ENCODE measurements around the gene RFX2. TPM values are rescaled to one million over a fixed set of nuclear protein-coding genes. Genes with fewer than 3 reads are reported as not detected.
A peak's percentile ranks its signal among the peaks of the same experiment; 100 is the strongest.

The RFX2 gene
- total RNA-seq, 2 donors from 2014 or later = 6.6 to 11.0 TPM

DNA sequence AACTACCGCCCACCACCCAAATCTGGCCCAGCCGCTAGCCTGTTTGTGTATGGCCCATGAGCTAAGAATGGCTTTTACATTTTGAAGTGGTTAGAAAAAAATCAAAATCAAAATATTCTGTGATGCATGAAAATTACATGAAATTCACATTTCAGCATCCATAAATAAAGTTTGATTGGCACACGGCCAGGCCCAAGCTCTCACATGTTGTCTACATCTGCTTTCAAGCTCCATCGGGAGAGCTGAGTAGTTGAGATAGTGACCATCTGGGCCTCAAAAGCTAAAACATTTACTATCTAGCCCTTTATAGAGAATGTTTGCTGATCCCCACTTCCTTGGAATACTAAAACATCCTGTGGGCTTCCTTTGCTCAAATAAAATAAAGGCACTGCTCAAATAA lies 14.5 kb downstream of the RFX2 start:
- Mint-ChIP-seq H3K36me3 (ENCODE audit: low read depth) (no peaks in the 10 kb centered on the region), H3K4me3 (no peak overlapping the region), H3K27me3 (ENCODE audit: insufficient read depth) (peaks cover 34% of the 10 kb centered on the region), H3K4me1 (peaks cover 15% of the 10 kb centered on the region), H3K27ac (no peak overlapping the region), H3K9me3 (no peaks in the 10 kb centered on the region)
- Histone ChIP-seq H3K36me3 (ENCODE audit: control insufficient read depth, insufficient read depth, low read length) (no peaks in the 10 kb centered on the region), H3K9me3 (ENCODE audit: control insufficient read depth, low read length) (no peaks in the 10 kb centered on the region), H3K27me3 (ENCODE audit: control insufficient read depth, insufficient read depth, low read length, poor library complexity, severe bottlenecking) (peaks cover 15% of the 10 kb centered on the region), H3K9ac (ENCODE audit: extremely low read depth, low read length, poor library complexity, severe bottlenecking) (no peak overlapping the region), H3K27ac (ENCODE audit: low read depth, low read length) (no peak overlapping the region), H3K4me1 (ENCODE audit: control insufficient read depth, insufficient read depth, low read length) (peaks cover 8% of the 10 kb centered on the region), H3K4me3 (ENCODE audit: low read length) (no peak overlapping the region)
- TF ChIP-seq, protein P1, sequence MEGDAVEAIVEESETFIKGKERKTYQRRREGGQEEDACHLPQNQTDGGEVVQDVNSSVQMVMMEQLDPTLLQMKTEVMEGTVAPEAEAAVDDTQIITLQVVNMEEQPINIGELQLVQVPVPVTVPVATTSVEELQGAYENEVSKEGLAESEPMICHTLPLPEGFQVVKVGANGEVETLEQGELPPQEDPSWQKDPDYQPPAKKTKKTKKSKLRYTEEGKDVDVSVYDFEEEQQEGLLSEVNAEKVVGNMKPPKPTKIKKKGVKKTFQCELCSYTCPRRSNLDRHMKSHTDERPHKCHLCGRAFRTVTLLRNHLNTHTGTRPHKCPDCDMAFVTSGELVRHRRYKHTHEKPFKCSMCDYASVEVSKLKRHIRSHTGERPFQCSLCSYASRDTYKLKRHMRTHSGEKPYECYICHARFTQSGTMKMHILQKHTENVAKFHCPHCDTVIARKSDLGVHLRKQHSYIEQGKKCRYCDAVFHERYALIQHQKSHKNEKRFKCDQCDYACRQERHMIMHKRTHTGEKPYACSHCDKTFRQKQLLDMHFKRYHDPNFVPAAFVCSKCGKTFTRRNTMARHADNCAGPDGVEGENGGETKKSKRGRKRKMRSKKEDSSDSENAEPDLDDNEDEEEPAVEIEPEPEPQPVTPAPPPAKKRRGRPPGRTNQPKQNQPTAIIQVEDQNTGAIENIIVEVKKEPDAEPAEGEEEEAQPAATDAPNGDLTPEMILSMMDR (conservative IDR thresholded peaks at IDR 0.05) = no peak
- no peak for DNase-seq
- WGBS, 2 experiments (ENCODE audit: insufficient coverage in 1 of 2, insufficient read length in 1 of 2) = 90 to 100% methylated on average over 2 to 4 of the region's 4 CpGs

DNA sequence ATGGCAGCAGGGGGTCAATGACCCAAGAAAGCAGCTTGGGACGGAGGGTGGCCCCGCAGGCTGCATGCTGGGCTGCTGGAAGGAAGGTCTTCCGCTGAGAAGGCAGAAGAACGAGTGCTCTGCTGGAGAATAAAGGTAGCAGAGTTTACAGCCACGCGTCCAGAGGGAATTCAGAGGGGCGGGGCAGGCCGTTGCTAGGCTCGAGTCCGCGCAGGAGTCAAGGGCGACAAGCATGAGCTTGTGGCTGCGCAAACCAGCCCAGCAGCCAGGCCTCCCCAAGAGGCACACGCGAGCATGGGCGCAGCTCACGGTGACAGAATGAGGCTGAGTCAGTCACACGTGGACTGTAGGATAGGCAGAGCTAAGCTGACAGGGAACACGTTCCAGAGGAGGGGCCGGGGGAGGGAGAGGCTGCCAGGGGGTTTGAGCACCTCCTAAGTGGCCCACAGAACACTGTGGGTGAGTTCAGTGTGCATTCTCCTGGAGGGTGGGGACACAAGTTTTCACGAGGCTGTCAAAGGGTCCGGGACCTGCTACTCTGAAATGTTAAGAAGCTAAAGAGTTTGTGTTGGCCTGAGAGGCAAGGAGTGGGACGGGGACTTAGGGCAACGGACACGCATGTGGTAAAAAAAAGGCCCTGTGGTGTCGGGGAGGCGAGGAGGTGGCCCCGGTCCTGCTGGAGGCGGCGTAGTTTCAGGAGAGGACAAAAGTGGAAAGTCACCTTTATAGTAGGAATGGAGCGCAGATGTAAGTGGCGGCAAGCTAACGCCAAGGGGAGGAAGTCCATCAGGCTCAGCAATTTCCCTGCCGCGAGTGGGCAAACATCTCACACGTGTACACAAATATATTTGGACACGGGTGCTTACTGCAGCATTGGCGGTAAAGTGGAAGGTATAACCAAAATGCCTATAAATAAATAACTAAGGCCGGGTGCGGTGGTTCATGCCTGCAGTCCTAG lies 17.7 kb downstream of the RFX2 start:
- H3K4me1 Mint-ChIP-seq = peaks cover 22% of the 10 kb centered on the region
- Histone ChIP-seq H3K27ac (ENCODE audit: low read depth, low read length) (peak overlapping the region; percentile 25), H3K9ac (ENCODE audit: extremely low read depth, low read length, poor library complexity, severe bottlenecking) (no peak overlapping the region), H3K4me1 (ENCODE audit: control insufficient read depth, insufficient read depth, low read length) (peaks cover 11% of the 10 kb centered on the region), H3K9me3 (ENCODE audit: control insufficient read depth, low read length) (peaks cover 9% of the 10 kb centered on the region), H3K4me3 (ENCODE audit: low read length) (peak overlapping the region; percentile 48), H3K27me3 (ENCODE audit: control insufficient read depth, insufficient read depth, low read length, poor library complexity, severe bottlenecking) (peaks cover 15% of the 10 kb centered on the region), H3K36me3 (ENCODE audit: control insufficient read depth, insufficient read depth, low read length) (no peaks in the 10 kb centered on the region)
- H3K4me3 Mint-ChIP-seq = peak overlapping the region; percentile 41
- peaks cover 6% of the 10 kb centered on the region for H3K9me3 Mint-ChIP-seq
- TF ChIP-seq, protein P1 (conservative IDR thresholded peaks at IDR 0.05) = peak; percentile 23
- 55 to 56% methylated on average over 28 to 40 of the region's 40 CpGs for WGBS, 2 experiments (ENCODE audit: insufficient coverage in 1 of 2, insufficient read length in 1 of 2)
- peak; percentile 86 for DNase-seq
- H3K36me3 Mint-ChIP-seq (ENCODE audit: low read depth) = peaks cover 6% of the 10 kb centered on the region
- peak overlapping the region; percentile 16 for H3K27ac Mint-ChIP-seq
- H3K27me3 Mint-ChIP-seq (ENCODE audit: insufficient read depth) = peaks cover 37% of the 10 kb centered on the region

DNA sequence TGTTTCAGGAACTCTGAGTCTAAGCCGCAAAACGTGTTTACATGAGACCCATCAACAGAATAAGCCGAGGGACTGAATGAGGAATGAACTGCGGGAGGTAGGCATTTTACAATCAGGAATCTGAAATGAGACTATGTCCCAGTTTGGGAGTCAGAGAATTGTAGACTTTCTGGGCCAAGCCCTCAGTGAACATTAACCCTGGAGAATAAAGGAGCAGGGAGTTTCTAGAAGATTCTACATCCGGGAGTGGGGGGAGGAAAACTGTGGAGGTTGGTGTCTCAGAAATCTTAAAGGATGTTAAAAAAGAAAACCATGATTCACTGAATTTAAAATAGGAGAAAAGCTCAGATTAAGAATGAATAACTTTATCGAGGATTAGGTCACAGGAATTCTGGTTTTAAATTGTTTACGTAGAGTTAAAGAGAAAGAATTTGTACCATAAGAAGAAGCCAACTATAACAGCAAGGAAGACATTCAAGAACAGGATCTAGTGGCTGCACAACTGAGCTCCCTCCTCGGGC lies 18.5 kb downstream of the RFX2 start:
- Mint-ChIP-seq H3K4me1 (peaks cover 30% of the 10 kb centered on the region), H3K9me3 (peaks cover 6% of the 10 kb centered on the region), H3K27me3 (ENCODE audit: insufficient read depth) (peaks cover 37% of the 10 kb centered on the region), H3K36me3 (ENCODE audit: low read depth) (peaks cover 6% of the 10 kb centered on the region), H3K27ac (no peak overlapping the region), H3K4me3 (peak overlapping the region; percentile 41)
- WGBS, 2 experiments (ENCODE audit: insufficient coverage in 1 of 2, insufficient read length in 1 of 2) = 78 to 86% methylated on average over 7 to 8 of the region's 8 CpGs
- TF ChIP-seq, protein P1 (conservative IDR thresholded peaks at IDR 0.05) = no peak
- no peaks in the 10 kb centered on the region for H3K36me3 ChIP-seq (ENCODE audit: control insufficient read depth, insufficient read depth, low read length)
- H3K27me3 ChIP-seq (ENCODE audit: control insufficient read depth, insufficient read depth, low read length, poor library complexity, severe bottlenecking) = peaks cover 15% of the 10 kb centered on the region
- no peak for DNase-seq
- peaks cover 9% of the 10 kb centered on the region for H3K9me3 ChIP-seq (ENCODE audit: control insufficient read depth, low read length)
- peaks cover 15% of the 10 kb centered on the region for H3K4me1 ChIP-seq (ENCODE audit: control insufficient read depth, insufficient read depth, low read length)
- H3K27ac ChIP-seq (ENCODE audit: low read depth, low read length) = peak overlapping the region; percentile 25
- H3K4me3 ChIP-seq (ENCODE audit: low read length) = peak overlapping the region; percentile 48
- H3K9ac ChIP-seq (ENCODE audit: extremely low read depth, low read length, poor library complexity, severe bottlenecking) = no peak overlapping the region

All from endodermal cell (in vitro differentiated cells).